Stimulated activated CD4-positive, alpha-beta T cell treated with anti-CD3 and anti-CD28 coated beads, Interleukin-12 subunit alpha, Interleukin-12 subunit beta, amount 100 ng/mL, for 48 hours (primary cell): ENCODE results near the gene RBM12.
A peak's percentile ranks its signal among the peaks of the same experiment; 100 is the strongest.

ENCODE experiments used
- DNase-seq, 3 donors: peaks; one replicate each; pipeline ENCODE4 v3.0.0-alpha.2; 2020; ENCODE audit warnings: low read depth in 2 of 3, low spot score in 1 of 3

The RBM12 gene

DNA sequence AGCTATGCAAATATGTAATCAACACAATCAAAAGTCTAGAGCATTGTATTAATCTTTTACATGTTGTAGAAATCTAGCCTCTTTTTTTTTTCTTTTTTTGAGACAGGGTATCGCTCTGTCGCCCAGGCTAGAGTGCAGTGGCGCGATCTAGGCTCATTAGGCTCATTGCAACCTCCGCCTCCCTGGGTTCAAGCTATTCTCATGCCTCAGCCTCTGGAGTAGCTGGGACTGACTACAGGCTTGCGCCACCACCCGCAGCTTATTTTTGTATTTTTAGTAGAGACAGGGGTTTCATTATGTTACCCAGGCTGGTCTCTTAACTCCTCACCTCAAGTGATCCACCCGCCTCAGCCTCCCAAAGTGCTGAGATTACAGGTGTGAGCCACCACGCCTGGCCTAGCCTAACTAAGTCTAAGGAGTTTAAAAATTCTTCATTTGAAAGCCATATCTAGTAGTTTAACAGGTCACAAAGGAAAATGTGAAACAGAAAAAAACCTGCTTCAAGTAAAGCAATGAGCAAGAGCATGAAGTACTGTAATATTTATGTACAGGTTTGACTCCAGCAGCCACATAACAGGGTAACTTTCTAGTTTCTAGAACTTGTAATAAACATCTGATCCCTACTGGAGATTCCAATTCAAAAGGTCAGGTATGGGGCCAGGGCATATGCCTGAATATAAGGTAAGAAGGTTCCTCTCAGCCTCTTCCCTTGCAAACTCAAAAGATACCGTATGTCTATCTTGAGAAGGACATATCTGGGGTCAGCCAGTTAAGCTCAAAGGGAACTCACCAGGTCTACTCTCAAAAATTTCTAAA is 4.4 kb downstream of the RBM12 start:
- DNase-seq: peak in 2 of 3 donors; percentile 32 to 39

DNA sequence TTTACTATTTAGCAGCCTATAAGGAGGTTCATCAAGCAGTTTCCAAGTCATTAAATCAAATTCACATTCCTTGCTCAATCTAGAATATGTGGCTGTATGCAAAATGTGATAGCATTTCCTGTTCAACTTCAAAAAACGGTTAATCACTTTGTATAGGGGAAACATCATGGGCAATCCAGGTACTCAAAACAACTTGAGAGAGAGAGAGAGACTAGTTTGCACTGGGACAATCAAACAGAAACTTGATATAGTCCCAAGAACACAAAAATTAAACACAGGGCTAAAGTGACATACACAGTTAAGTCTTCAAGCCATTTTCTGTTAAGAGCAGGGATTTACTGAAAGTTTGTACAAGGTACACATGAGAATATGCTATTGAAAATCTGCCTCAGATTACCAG is 7.4 kb downstream of the RBM12 start:
- no peak for DNase-seq

DNA sequence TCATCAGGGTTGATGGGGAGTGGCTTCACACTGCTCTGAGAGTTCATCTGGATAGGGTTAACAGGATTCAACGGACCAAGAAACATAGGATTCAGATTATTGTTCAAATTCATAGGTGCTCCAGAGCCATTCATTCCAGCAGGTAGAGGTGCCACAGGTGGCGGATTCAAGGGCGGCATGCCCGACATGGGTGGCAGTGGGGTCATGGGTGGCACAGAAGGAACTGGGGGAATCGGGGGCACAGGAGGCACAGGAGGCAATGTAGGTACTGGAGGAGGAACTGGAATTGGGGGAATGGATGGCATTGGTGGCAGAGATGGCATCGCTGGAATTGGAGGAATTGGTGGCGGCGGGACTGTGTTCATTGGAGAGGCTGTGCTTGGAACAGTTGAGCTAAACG is 10.3 kb downstream of the RBM12 start:
- no peak for DNase-seq

DNA sequence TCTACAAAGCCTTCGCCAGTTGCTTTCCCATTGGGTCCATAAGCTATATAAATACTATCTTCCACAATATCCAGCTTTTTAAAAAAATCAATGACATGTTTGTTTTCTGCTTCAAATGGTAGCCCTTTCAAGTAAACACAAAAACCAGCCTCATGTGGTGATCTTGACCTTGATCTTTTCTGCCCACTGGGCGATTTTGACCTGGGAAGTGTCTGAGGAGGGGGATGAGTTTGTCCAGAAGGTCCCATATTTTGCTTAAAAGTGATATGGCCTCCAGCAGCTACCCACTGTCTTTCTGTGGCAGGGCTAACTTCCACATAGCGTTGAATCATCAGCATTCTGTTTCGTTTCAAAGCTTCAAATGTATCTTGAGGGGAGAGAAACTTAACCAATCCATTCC is 10.8 kb downstream of the RBM12 start:
- no peak for DNase-seq

DNA sequence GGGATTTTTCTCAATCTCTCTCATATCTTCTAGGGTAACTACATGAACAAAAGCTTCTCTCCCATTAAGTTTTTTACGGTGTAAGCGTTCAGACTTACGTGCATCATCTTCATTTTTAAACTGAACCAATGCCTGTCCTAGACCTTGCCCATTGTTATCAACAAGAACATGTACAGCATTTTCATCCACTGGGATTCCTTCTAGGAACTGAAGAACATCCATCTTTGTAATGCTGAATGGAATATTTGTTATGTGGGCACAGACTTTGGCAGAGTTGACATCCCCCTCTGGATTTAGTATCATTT is 11.3 kb downstream of the RBM12 start:
- DNase-seq: no peak

DNA sequence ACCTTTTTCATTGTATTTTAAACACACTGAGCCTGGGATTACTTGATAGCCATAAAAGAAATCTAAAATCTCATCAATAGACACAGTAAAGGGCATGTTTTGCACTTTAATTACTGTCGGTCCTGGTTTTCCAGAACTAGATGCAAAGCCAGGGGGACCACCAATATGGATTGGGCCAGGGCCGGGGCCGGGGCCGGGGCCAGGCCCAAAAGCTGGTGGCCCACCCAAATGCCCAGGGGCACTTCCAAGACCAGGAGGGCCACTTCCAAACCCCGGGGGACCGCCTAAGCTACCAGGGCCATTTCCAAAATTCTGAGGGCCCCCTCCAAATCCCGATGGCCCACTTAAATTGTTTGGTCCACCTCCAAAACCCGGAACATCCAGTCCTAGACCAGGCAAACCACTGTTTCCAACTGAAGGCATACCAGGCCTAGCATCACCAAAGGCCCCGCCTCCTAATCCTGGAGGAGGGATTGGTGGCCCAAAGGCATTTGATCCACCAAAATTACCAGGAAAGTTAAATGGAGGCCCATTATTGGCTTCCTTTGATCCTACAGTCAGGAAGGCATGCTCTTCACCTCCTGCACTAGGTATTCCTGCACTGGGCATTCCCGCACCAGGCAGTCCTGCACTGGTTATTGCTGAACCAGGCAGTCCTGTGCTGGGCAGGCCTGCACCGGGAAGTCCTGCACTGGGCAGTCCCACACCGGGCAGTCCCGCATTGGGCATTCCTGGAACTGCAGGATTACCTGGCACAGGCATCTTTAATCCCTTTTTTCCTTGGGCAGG is 11.9 kb downstream of the RBM12 start:
- no peak for DNase-seq

DNA sequence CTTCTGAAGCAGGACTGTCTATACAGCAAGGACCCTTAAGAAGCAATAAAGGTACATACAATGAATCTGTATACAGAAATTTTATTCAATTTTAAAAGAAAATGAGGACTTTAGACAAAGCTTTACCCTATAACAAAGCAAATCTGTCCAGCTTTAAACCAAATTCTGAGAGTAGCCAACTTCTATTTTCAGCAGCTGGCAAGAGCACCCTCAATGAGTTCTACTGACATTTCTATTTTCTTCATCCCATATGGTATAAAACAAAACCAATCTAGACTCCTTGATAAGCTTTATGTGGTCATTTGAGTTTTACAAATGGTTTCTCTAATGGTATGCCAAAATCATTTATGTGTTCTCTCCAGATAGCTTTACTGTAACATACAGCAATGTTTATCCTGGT is 12.7 kb downstream of the RBM12 start:
- DNase-seq: no peak

DNA sequence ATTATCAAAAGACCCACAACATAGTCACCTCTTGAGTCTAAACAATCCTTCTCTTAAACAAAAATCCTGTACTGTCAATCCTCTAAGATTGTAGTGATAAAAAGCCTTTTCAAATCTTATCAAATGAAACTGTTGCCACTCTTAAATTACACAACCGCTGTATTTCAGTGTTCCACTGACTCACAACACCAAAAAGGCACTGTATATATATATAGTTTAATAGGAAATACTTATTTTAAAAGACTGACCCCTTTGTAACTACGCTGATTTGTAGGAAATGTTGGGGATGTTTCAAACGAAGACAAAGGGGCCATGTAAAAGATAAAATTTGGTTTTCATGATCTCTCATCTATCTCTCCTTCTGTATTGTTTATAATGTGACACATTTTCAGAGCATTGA is 14.1 kb downstream of the RBM12 start:
- no peak for DNase-seq

DNA sequence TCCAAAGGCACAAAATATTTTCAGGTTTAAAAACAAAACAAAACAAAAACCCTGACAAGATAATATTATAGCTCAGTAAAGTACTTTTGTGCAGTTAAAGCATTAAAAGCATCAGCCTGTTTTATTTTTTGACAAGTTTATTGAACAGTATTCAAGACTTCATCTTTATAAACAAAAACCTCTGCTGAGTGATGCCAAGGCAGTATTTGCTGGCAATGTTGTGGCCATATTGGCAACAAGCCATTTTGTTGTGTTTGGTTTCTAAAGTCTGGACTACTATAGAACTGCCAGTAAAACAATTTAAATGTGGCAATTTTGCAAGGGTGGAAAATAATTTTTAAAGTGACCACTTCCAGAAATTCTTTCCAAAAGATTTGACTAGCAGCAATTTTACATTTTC is 15.9 kb downstream of the RBM12 start:
- no peak for DNase-seq

DNA sequence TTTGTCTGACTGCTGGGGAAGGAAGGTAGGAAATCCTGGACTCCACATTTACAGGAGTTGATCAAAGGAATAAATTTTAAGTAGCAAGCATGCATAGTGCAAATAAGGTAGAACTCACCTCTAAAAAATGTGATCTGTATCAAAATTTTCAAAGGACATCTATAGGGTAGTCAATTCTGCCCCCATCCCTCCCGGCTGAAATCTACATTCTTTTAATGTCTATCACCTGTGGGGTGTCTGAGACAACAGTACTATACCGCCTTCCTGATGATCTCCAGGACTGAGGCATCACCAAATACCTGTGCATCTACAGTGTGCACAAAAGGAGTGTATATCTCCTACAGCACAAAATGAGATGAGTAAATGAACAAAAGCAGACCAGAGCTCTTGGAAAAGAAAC is 19.9 kb downstream of the RBM12 start:
- no peak for DNase-seq

DNA sequence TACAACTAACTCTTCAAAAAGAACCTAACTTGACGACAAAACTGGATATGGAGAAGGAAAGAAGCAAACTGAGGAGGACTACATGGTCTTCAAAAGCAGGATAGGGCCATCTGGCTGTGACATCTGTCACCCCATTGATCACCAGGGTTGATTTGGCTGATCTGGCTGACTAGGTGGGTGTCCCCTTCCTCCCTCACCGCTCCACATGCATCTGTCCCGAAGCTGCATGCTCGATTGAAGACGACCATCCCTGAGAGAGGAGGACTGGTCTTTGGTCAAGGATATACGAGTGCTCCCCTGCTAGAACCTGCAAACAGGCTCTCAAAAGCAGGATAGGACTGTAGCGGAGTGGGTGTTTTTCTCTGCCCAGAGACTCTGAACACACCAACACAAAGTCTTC is 21.7 kb downstream of the RBM12 start:
- no peak for DNase-seq

DNA sequence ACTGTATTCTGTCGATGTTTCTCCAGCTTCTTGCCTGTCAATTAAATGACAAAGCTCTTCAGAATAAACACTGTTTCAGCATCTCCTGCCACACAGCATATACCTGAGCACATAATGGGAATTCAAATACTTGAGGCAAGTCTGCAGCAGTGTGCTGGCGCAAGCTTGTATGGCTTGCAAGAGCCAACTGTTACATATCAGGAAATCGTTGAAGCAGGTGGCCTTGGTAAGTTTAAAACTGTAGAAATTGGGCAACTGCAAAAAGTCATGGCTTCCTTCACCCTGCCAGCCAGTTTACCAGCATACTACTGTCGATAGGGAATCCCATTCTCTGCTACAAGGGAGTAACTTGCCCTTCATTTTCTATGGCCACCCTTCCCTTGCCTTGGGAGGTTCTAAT is 23.0 kb downstream of the RBM12 start:
- DNase-seq: no peak

DNA sequence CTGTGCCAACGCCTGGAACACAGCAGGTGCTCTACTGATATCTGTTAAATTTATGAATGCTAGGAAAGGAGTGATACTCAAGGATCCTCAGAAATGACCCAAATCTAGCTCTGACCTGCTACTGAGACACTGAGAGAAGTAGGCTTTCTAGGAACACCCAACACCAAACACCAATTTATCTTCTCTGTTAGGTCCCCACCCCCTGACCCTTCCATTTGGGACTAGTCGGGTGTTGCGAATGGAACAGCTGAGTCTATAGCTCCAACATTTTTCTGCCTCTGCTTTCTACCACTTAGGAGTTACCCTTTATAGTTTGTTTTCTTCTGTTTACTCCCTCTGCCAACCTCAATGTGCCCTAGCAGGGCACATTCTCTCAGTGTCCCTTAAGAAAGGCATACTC is 24.0 kb downstream of the RBM12 start:
- no peak for DNase-seq

DNA sequence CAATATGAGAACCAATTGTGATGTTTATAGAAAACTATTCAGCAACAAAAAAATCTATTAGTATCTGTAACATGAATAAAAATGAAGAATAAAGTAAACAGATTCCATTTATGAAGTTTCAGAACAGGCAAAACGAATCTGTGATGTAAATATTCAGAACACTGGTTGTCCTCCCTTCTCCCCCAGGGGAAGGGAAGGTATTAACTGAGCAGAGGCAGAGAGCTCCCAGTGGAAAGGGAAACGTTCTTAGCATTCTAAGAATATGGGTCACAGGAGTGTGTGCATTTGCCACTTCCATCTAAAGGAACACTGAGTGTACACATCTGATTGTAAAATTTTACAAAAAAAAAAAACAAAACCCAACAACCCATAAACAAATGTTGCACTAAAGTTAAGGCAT is 25.9 kb downstream of the RBM12 start:
- DNase-seq: no peak

DNA sequence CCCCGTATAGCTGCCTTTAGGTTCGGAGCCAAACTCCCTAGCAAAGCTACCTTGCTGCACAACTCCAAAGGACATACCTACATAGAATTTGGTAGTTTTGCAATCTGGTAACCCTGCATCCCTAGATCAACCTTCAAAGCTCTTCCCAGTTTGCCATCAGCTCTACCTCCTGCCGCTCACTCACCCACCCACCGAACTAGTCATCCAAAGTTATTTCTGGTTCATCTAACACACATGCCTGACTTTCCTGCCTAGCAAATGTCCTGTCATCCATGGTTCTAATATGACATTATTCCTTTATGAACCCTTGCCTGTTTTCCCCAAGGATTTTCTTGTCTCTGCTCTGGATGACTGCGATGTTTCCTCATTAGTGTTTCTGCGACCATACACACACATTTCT is 27.4 kb downstream of the RBM12 start:
- DNase-seq: no peak

DNA sequence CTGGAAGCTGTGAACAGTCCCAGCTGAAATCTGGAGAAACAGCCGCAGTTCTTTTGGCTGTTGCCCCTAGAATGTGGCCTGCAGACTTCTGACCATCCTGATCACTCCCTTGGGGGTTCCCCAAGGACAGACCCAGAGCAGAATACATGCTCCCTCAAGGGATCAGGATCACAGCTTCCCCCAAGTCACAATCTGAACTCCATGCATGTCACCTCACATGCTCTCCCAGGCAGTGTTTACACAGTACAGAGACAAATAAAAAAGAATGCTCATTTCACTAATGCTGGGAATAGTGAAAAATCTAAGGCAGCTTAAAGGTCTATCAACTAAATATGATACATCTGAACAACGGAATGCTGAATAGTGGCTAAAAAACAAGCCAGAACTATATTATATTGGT is 28.6 kb downstream of the RBM12 start:
- DNase-seq: no peak

DNA sequence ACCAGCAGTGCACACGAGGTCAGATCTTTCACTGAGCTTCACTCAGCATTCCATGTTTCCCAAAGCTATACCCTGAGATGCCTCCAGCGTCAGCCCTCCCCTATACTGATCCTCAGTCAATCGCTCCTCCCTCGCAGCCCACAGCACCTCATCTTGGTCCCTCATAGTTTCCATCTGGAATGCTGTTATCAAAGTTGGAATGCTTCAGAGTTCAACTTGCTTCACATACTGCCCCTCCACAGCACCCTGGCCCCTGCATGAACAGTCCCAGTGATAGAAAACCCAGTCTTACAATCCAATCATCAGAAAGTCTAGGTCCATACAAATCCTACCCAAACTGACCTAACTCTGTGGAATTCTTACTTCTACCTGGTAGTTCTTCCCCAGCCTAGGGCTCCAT is 29.0 kb downstream of the RBM12 start:
- no peak for DNase-seq

DNA sequence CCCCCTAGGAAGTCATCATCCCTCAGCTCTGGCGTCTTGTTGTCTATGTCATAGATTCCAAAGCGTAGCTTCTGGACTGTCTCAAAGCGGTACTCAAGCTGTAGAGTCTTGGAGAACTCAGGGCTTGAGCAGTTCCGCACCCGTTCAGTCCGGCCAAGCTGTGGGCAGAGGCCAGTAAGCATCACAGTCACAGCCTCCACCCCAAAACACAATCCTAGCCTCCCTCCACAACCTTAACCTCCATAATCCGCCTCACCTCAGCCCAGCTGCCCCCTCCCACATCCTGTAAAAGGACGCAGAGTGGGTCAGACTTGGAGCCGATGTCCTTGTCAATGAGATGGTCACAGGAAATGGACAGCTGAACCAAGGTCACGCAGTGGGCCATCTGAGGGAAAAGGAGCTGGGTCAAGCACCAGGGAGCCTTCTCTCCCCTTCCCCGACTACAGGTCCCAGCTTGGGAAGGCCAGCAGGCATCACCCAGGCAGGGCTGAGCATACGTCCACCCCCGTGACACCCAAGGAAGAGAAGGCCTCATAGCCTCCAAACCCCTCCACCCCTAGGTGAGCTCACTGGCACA is 32.1 kb downstream of the RBM12 start:
- no peak for DNase-seq

DNA sequence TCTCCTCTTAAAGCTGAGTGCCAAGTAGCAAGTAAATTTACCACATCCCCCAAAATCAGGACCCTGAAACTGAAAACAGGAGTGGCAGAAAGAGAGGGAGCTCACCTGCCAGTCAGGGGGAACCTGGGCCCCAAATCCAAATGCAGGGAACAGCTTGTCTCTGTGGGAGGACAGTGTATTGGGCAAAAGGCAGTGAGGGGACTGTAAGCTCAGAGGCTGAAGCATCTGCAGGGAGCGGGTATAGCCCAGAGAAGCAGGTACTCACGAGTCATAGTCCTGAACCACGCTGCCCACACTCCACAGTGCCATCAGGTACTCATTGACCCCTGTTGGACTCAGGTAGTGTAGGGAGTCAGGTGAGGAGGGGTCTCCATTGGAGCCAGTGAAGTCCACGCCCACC is 34.1 kb downstream of the RBM12 start:
- no peak for DNase-seq

DNA sequence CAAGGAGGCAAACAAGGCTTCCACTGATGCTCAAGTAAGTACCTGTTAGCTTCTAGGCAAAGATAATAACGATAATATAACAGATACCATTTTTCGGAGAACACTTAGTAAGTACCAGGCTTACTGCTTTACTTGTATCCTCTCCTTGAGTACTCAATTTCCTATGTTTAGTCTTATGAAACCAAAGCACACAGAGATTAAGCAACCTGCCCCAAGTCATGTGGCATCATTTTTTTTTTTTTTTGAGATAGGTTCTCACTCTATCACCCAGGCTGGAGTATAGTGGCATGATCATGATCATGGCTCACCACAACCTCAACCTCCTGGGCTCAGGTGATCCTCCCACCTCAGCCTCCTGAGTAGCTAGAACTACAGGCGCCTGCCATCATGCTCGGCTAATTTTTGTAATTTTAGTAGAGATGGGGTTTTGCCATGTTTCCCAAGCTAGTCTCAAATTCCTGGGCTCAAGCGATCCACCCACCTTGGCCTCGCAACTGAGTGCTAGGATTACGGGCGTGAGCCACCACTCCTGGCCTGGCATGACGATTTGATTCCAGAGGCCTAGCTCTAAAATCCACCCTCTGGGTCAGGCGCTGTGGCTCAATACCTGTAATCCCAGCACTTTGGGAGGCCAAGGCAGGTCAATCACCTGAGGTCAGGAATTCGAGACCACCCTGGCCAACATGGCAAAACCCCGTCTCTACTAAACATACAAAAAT is 35.1 kb downstream of the RBM12 start:
- DNase-seq: no peak

DNA sequence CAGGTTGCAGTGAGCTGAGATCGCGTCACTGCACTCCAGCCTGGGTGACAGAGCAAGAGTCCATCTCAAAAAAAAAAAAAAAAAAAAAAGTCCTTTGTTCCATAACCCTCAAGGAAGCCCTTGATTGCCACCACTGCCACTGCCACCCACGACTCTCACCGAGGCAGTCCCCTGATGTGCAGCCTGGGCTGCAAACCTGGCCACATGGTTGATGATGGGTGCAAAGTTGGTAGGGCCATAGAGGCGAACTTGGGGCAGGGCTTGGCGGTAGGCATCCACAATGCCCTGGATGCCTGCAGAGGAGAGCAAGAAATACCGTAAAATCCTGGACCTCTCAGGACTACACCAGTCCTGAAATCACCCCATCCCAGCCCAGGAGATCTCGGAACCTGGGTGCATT is 37.6 kb downstream of the RBM12 start:
- DNase-seq: no peak
